ENCODE data around the gene UBXN11.
A peak's percentile ranks its signal among the peaks of the same experiment; 100 is the strongest.
"Not testable (repeated sequence)": the region's sequence is repeated elsewhere in the genome, so short reads cannot be mapped to it uniquely, and the experiment has no call there.

UBXN11 gene

DNA sequence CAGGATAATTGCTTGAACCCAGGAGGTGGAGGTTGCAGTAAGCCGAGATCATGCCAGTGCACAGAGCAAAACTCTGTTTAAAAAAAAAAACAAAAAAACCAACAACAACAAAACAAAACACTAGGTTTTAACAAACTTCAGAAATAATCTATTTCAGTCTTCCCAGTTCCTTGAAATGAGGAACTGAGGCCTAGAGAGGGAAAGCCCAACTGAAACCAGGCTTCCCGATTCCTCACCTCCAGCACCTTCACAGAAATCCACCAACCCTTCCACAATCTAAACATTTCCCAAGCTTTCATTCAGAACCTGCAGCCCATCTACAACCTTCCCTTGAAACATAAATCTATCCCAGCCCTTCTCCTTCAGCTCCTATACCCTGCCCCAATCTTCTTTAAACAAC is 10.7 kb upstream of the UBXN11 start:
- TF ChIP-seq, protein P1, sequence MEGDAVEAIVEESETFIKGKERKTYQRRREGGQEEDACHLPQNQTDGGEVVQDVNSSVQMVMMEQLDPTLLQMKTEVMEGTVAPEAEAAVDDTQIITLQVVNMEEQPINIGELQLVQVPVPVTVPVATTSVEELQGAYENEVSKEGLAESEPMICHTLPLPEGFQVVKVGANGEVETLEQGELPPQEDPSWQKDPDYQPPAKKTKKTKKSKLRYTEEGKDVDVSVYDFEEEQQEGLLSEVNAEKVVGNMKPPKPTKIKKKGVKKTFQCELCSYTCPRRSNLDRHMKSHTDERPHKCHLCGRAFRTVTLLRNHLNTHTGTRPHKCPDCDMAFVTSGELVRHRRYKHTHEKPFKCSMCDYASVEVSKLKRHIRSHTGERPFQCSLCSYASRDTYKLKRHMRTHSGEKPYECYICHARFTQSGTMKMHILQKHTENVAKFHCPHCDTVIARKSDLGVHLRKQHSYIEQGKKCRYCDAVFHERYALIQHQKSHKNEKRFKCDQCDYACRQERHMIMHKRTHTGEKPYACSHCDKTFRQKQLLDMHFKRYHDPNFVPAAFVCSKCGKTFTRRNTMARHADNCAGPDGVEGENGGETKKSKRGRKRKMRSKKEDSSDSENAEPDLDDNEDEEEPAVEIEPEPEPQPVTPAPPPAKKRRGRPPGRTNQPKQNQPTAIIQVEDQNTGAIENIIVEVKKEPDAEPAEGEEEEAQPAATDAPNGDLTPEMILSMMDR (IDR thresholded peaks at IDR 0.05; ENCODE audit: low read length, missing control alignments): no peak
- H3K4me3 ChIP-seq (replicated peaks; ENCODE audit: low read depth, low read length): no peak overlapping the region
- no peak for DNase-seq (ENCODE audit: low read depth)

DNA sequence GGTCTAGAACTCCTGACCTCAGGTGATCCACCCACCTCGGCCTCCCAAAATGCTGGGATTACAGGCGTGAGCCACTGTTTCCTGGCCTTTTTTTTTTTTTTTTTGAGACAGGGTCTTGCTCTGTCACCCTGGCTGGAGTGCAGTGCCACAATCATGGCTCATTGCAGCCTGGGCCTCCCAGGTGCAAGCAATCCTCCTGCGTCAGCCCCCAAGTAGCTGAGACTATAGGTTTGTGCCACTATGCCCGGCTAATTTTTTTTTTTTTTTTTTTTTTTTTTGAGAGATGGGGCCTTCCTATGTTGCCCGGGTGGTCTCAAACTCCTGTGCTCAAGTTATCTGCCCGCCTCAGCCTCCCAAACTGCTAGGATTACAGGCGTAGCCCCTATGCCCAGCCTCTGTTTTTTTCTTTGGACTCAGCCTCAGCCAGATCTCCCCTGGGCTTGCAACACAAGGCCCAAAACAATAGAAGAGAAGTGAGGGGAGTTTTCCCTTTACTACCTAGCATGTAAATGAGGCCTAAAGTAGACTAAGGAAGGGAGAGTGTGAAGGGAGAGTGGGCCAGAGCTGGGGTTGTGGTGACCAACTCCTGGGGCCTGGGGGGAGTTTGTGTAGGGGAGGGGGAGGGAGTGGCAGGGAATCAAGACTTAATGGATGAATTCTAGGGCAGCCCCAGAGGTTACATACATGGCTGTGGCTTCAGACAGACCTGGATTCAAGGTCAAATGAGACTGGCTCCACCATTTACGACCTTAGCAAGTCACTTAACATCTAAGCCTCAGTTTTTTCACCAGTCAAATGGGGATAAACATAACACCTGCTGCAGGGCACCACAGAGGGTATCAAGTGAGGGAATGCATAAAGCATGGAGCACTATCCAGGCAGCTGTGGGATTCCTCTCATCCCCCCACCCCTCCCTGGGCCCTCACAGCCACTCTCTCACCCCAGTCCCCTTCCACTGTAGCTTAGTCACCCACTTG is 9.7 kb upstream of the UBXN11 start:
- H3K4me3 ChIP-seq (replicated peaks; ENCODE audit: low read depth, low read length): no peak overlapping the region
- DNase-seq (ENCODE audit: low read depth): no peak
- TF ChIP-seq, protein P1 (IDR thresholded peaks at IDR 0.05; ENCODE audit: low read length, missing control alignments): no peak

DNA sequence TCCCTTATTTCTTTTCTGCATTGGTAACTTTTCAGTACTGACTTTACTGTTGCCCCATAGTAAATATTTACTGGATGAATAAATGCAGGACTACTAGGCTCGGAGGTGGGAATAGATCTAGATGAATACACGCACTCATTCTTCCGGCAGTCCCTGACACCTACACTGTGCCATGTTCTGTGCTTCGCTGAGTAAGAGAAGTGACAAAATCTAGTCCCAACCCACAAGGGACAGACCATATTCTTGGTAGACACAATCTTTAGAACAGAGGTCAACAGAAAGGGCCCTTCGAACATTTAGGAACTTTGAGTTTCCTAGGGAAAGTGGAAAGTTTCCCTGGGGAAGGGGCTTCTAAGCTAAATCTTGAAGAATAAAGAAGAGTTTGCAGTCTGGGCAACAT is 8.1 kb upstream of the UBXN11 start:
- TF ChIP-seq, protein P1 (IDR thresholded peaks at IDR 0.05; ENCODE audit: low read length, missing control alignments): no peak
- DNase-seq (ENCODE audit: low read depth): no peak
- H3K4me3 ChIP-seq (replicated peaks; ENCODE audit: low read depth, low read length): no peak overlapping the region

GRCh38 chr1:26307966-26308899 is 1.8 kb upstream of the UBXN11 start:
- not testable (repeated sequence) for H3K4me3 ChIP-seq (replicated peaks; ENCODE audit: low read depth, low read length); DNase-seq (ENCODE audit: low read depth)

DNA sequence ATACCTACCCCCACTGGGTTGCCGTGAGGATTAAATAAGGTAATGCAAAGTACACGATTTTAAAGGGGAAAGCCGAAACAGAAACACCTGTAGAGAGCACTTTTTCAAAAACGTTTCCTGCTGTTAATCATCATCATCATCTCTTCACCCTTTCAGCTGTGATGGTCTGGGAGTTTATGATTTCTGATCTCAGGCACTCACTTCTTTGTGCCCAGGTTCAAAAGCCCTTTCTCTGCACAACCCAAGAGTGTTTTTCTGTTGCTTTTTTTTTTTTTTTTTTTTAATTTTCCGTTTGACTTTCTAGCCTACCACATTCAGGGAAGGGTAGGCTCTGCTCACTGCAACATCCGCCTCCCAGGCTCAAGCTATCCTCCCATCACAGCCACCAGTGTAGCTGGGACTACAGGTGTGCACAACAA is 936 bp upstream of the UBXN11 start:
- no peak overlapping the region for H3K4me3 ChIP-seq (replicated peaks; ENCODE audit: low read depth, low read length)
- TF ChIP-seq, protein P1 (IDR thresholded peaks at IDR 0.05; ENCODE audit: low read length, missing control alignments): no peak
- DNase-seq (ENCODE audit: low read depth): no peak

DNA sequence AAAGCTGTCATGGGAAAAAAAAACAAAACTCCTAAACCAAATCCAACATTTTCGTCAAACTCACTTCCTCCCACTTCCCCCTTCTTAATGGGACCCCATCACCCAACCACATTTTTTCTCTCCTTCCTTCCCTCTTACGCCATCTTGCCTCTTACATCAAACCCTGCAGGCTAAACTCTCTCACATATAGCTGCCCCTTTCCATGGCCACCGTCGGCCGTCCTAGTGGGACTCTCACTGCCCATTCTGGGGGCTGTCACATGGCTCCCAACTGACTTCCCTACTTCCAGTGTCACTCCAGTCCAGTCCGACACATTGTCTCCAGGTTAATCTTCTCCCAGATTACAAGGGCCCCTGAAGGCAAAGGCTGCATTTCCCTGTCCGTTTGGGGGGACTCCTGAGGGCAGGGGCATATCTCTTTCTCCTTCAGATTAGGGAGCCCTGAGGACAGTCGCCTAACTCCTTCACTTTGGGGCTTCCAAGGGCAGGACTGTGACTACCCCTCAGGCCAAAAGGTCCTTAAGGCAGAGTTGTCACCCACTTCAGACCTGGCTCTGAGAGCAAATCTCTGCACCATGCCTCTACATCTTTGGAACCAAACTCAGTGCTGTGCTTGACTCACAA is 658 bp downstream of the UBXN11 start:
- TF ChIP-seq, protein P1 (IDR thresholded peaks at IDR 0.05; ENCODE audit: low read length, missing control alignments): no peak
- DNase-seq (ENCODE audit: low read depth): no peak

More for the DNA sequence above, 658 bp downstream of the UBXN11 start:
- peak overlapping the region; percentile 88 for H3K4me3 ChIP-seq (replicated peaks; ENCODE audit: low read depth, low read length)
